HG03457 (cell line): Measurements from ENCODE around the gene NKG7.

Source experiments
- ATAC-seq: cut with Tn5 transposase; IDR thresholded peaks from one replicate; pipeline ENCODE4 v1.9.1; 2021; ENCODE audit warnings: moderate number of reproducible peaks; ENCODE audit not compliant: unreplicated experiment

Gene NKG7

GRCh38 chr19:51391073-51391611 lies 18.7 kb upstream of the NKG7 start:
- no peak for ATAC-seq

- no peak for ATAC-seq
These were observed 16.7 kb upstream of the NKG7 start for GRCh38 chr19:51389143-51389542.

- ATAC-seq = no peak
These were observed 15.5 kb upstream of the NKG7 start, which contains the start of gene LIM2 for GRCh38 chr19:51387924-51388389. LIM2 (minus strand) TSS chr19:51387974; CDS start chr19:51387443, 531 bp downstream.

GRCh38 chr19:51386882-51387520 lies 14.5 kb upstream of the NKG7 start:
- ATAC-seq = no peak

GRCh38 chr19:51382004-51382403 lies 9.6 kb upstream of the NKG7 start:
- ATAC-seq = no peak

- no peak for ATAC-seq
These were observed 7.9 kb upstream of the NKG7 start for GRCh38 chr19:51380379-51380778.

- ATAC-seq = no peak
These were observed 5.0 kb upstream of the NKG7 start for GRCh38 chr19:51377422-51377821.

DNA sequence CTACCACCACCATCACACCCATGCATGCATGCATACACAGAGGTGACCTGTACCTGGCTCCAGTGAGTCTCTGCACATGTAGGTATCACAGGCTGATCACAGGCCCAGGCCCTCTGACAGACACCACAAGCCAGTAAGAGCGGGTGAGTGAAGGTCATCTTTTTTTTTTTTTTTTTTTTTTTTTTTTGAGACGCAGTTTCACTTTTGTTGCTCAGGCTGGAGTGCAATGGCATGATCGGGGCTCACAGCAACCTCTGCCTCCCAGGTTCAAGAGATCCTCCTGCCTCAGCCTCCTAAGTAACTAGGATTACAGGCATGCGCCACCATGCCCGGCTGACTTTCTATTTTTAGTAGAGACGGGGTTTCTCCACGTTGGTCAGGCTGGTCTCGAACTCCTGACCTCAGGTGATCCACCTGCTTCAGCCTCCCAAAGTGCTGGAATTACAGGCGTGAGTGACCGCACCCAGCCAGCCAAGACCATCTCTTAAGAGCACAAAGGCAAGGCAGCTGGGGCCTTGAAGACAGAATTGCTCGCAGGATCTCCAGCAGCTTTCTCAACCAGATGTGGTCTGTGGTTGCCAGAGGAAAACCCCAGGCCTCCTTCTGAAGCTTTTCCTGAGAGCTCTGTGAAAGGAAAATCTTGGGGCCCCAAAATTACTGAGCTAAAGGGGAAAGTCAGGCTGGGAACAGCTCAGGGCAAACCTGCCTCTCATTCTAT lies 3.2 kb upstream of the NKG7 start:
- ATAC-seq = no peak

DNA sequence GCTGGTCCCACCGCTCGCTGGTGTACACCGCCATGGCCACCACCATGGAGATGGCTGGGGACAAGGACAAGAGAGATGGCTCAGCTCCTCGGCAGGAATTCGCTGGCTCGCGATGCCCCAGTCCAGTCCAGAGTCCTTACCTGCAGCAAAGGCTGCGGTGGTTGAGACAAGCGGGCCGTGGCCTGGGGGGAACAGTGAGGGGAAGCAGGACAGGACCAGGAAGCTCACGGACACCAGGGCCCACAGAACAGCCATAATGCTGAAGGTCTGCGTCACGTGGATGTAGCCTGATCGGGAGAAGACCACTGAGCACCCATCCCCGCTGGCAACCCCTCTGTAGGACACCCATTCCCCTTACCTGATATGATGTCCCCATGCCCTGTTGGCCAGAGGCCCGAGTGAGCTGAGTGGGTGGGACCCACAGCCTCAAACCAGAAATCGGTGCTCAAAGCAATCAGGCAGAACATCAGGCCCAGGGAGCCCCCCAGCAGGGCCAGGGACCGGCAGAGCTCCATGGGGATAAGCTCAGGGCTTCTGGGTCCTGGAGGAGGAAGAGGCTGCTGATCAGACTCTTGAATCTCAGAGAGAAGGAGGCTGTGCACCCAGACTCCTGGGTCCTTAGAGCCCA lies 319 bp downstream of the NKG7 start:
- no peak for ATAC-seq

DNA sequence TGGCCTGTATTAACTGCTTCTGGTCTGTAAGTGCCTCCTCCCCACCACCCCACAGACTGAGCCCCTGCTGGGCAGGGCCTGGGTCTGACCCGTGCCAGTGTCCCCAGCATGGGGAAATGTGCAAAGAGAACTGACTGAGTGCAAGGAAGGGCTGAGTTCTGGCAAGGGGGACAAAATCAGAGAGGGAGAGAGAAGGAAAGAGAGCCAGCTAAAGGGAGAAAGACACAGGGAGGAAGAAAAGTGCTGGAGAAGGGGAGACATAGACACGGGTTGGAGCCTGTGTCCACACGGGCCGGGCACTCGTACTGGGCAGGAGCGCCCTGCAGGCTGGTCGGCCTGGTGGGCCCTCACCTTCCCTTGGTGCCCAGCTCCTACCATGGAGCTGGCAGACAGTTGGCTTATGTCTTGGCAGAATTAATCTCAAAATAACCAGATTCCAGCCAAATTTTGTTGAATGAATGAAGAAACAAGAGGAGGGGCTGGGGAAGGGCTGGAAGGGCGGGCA lies 1.2 kb downstream of the NKG7 start:
- no peak for ATAC-seq

- no peak for ATAC-seq
These were observed 2.2 kb downstream of the NKG7 start for GRCh38 chr19:51370230-51370629.

- ATAC-seq = no peak
These were observed 3.8 kb downstream of the NKG7 start, which contains the start of gene CLDND2 for GRCh38 chr19:51368366-51369282. CLDND2 (minus strand) TSS chr19:51369003; CDS start chr19:51368577, 426 bp downstream.

DNA sequence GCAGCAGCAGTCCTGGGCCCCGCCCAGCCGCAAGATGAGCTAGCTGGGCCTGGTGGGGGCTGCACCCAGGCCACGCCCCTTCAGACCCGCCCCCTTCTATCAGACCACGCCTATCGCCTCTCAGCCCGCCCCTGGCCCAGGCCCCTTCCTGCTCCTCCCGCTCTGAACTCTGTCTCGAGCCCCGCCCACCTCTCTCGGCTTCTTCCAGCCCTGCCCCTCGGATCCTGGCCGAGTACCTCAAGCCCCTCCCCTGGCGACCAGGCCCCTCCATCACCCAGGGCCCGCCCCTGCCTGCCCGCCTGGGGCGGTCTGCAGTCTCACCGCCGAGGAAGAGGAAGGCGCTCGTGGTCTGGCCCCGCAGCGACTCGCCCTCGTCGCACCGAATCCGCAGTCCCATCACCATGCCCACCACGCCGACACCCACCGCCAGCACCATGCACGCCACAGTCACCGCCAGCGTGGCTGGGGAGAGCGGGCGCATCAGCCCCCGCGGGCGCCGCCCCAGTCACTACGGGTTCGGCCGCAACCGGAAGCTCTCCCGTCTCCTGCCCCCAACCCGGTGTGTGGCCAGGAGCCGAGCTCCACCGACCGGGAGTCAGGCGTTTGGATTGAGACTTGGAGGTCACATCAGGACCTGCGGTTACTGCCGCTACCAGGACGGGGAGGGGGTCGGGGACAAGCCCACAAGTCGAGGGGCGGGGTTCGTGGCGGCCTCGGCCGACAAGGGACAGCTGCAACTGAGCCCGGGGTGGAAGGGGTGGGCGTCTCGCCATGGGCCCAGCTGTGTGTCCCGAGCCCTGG lies 4.7 kb downstream of the NKG7 start:
- ATAC-seq = peak; percentile 54

DNA sequence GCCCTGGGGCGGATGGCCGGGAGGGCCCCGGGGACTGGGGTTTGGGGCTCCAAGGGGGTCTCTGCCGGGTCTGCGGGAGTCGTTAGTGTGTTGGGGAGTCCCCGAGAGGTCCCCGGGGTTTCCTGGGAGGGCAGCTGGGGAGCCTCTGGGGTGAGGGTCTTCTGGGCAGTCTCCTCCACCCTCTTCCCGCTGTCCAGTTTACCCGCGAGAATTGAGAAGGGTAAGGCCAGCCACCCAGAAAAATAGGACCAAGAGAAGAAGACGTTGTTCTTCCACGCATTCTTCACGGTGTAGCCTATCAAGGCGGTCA lies 5.2 kb downstream of the NKG7 start:
- no peak for ATAC-seq

DNA sequence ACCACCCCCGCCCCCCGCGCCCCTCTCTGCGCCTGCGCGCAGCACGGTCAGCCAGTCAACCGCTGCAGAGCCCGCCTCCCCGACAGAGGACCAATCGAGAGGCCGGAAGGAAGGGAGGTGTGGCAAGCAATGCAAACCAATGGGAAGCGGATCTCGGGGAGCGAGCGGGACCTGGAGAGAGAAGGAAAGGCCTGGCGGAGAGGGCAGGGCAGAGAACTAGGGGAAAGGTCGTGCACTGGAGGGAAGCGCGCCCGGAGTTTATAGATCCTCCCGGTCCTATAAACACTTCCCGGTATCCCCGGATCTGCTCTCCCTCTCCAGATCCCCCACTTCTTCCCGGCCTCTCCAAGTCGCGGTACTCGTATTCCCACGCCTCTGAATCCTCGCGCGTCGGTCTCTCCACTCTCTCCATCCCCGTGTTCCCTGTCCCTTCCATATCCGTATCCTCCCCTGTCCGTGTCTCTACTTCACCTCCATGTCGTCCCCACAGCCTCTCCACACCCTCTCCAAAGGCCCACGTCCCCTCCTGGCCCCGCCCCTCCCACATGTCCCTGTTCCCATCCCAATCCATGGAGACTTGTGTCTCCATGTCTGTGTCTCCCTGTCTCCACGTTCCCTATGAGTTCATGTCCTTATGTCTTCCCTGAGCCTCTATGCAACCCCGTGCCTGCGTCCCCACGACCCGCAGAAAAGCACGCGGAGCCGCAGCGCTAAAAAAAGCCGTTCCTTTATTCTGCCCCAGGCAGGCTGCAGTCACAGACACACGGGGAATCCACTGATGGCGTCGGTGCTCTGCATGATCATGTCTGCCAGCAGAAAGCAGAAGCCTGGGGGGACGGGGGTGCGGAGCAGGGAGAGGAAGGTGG lies 5.8 kb downstream of the NKG7 start:
- peak; percentile 38 for ATAC-seq

GRCh38 chr19:51365965-51366388 lies 6.5 kb downstream of the NKG7 start, which contains the start of gene ETFB:
ETFB (minus strand) TSS chr19:51366388; CDS start chr19:51366326, 62 bp downstream.
- ATAC-seq = no peak

DNA sequence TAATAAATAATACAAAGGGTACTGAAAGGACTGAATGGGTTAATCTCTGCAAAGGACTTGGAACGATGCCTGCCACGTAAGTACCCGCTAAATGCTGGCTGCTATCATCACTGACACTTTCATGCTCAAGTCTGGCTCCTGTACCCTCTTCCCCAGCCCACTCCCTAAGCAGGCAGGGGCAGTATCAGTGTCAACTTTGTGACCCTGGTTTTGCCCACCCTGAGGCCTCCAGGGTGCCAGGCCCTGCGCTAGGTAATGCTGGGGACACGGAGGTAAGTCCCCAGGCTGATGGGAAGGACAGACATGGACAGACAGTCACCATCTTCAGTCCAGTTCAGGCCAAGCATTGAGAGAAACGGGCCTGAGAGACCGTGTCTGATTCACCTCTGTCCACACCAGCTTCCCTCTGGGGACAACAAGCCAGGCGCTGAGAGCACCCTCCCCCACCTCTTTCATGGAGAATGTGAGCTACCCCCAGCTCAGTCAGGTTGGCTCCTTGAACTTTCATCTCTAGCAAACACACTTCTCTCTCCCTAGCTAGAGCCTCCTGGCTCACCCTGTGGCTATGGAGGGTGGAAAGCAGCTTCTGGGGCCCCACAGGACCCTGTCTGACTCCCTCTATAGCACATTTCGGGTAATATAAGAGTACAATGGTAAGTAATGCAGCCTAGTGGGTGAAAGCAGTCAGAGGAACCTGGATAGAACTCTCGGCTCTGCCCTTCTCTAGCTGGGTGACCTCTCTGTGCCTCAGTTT lies 7.1 kb downstream of the NKG7 start:
- ATAC-seq = no peak
